GM12878 (cell line): ENCODE measurements around the gene RALGDS. TPM values are rescaled to one million over a fixed set of nuclear protein-coding genes. Genes with fewer than 3 reads are reported as not detected.

ENCODE experiments used
- BCLAF1 ChIP-seq: fragments of 450-650 bp; IDR thresholded peaks from 2 replicates; pipeline ENCODE4 v1.6.1; 2017; ENCODE audit warnings: antibody characterized with exemption, mild to moderate bottlenecking, moderate library complexity
- BRCA1 ChIP-seq: IDR thresholded peaks from 2 replicates; pipeline ENCODE4 v1.6.1; 2011; ENCODE audit warnings: low read depth, low read length, improper control_type of control experiment
- CEBPB ChIP-seq, 2 experiments: fragments of 150-350 bp in 1 of 2; IDR thresholded peaks; 2 replicates each; pipeline ENCODE4 v1.6.1; 2012 to 2014; ENCODE audit warnings: low read depth in 2 of 2, low read length in 2 of 2, borderline replicate concordance in 1 of 2, inconsistent platforms in 1 of 2
- FOXM1 ChIP-seq: IDR thresholded peaks from 2 replicates; pipeline ENCODE4 v1.6.1; 2012; ENCODE audit warnings: low read depth, mild to moderate bottlenecking, inconsistent platforms, low read length, moderate library complexity
- HDAC6 ChIP-seq: fragments of 200-600 bp; sonication (generic); IDR thresholded peaks from one replicate; pipeline ENCODE4 v1.8.0; 2017; ENCODE audit warnings: antibody characterized with exemption; ENCODE audit not compliant: unreplicated experiment
- IRF5 ChIP-seq: fragments of 450-650 bp; IDR thresholded peaks from 2 replicates; pipeline ENCODE4 v1.6.1; 2017; ENCODE audit warnings: borderline replicate concordance
- KAT2A ChIP-seq: conservative IDR thresholded peaks from 2 replicates; pipeline ENCODE4 v1.6.1; 2011; ENCODE audit warnings: low read depth, low read length; ENCODE audit not compliant: control insufficient read depth
- KLF5 ChIP-seq: fragments of 450-650 bp; IDR thresholded peaks from 2 replicates; pipeline ENCODE4 v1.6.1; 2014; ENCODE audit warnings: mild to moderate bottlenecking; ENCODE audit not compliant: partially characterized antibody
- MTA3 ChIP-seq: IDR thresholded peaks from 2 replicates; pipeline ENCODE4 v1.6.1; 2012; ENCODE audit warnings: low read length, inconsistent platforms, borderline replicate concordance
- MXI1 ChIP-seq: fragments of 150-350 bp; IDR thresholded peaks from 2 replicates; pipeline ENCODE4 v1.6.1; 2011; ENCODE audit warnings: low read depth, mild to moderate bottlenecking, inconsistent platforms, low read length, improper control_type of control experiment
- NKRF ChIP-seq: fragments of 450-650 bp; conservative IDR thresholded peaks from 2 replicates; pipeline ENCODE4 v1.6.1; 2017; ENCODE audit warnings: mild to moderate bottlenecking, moderate library complexity
- POLR2AphosphoS2 ChIP-seq: IDR thresholded peaks from 2 replicates; pipeline ENCODE4 v1.6.1; 2011; ENCODE audit warnings: low read depth, mild to moderate bottlenecking, low read length, improper control_type of control experiment, moderate library complexity
- POLR2AphosphoS5 ChIP-seq: IDR thresholded peaks from 2 replicates; pipeline ENCODE4 v1.6.1; 2011; ENCODE audit warnings: mild to moderate bottlenecking, low read length, inconsistent platforms
- RAD51 ChIP-seq: fragments of 450-650 bp; IDR thresholded peaks from 2 replicates; pipeline ENCODE4 v1.6.1; 2016; ENCODE audit warnings: moderate library complexity, mild to moderate bottlenecking, inconsistent platforms
- RB1 ChIP-seq: fragments of 450-650 bp; formaldehyde crosslinking; IDR thresholded peaks from 2 replicates; pipeline ENCODE4 v1.6.1; 2017; ENCODE audit warnings: mild to moderate bottlenecking, borderline replicate concordance
- SIN3A ChIP-seq: IDR thresholded peaks from 2 replicates; pipeline ENCODE4 v1.6.1; 2012; ENCODE audit warnings: low read depth, low read length, improper control_type of control experiment
- SMARCA5 ChIP-seq: fragments of 450-650 bp; IDR thresholded peaks from 2 replicates; pipeline ENCODE4 v1.6.1; 2017; ENCODE audit warnings: mild to moderate bottlenecking
- SP1 ChIP-seq: IDR thresholded peaks from one replicate; pipeline ENCODE4 v1.6.1; 2011; ENCODE audit warnings: low read depth, low read length
- STAT1 ChIP-seq: fragments of 450-650 bp; conservative IDR thresholded peaks from 2 replicates; pipeline ENCODE4 v1.6.1; 2014; ENCODE audit warnings: antibody characterized with exemption, mild to moderate bottlenecking
- TAF1 ChIP-seq: IDR thresholded peaks from 2 replicates; pipeline ENCODE4 v1.6.1; 2011; ENCODE audit warnings: mild to moderate bottlenecking, low read depth, low read length, borderline replicate concordance
- TARDBP ChIP-seq: IDR thresholded peaks from 2 replicates; pipeline ENCODE4 v1.6.1; 2016; ENCODE audit warnings: borderline replicate concordance
- TCF12 ChIP-seq: IDR thresholded peaks from 2 replicates; pipeline ENCODE4 v1.6.1; 2011; ENCODE audit warnings: low read depth, mild to moderate bottlenecking, low read length
- ZNF274 ChIP-seq: IDR thresholded peaks from one replicate; pipeline ENCODE4 v1.8.0; 2011; ENCODE audit not compliant: insufficient read length, insufficient read depth
- ZNF384 ChIP-seq: IDR thresholded peaks from 2 replicates; pipeline ENCODE4 v1.6.1; 2012; ENCODE audit warnings: low read depth, mild to moderate bottlenecking, low read length, improper control_type of control experiment, borderline replicate concordance
- polyA plus RNA-seq, 11 experiments: library from polyadenylated mRNA; depleted of rRNA in 4 of 11; unstranded in 6 of 11; stranded (reverse) in 5 of 11; fragments of >200 nt; fragmentation: Nextera tagmentation in 4 of 11; fragmentation: Illumina TruSeq in 1 of 11; extraction: Ambion mirVana in 4 of 11; extraction: Trizol in 1 of 11; gene quantifications; 1 replicate in 1 of 11; 2 replicates in 10 of 11; pipeline versions ENCODE4 v1.2.1 to v1.2.3, GENCODE V29; 2011 to 2016; ENCODE audit warnings: inconsistent platforms in 2 of 11, missing spikeins in 2 of 11, low read depth in 1 of 11
- total RNA-seq, 4 experiments: library from RNA; depleted of rRNA in 3 of 4; stranded (reverse); fragments of >200 nt in 3 of 4; fragmentation: Illumina TruSeq in 1 of 4; extraction: Trizol in 1 of 4; gene quantifications; 2 replicates each; pipeline versions ENCODE4 v1.2.1 to v1.2.3, GENCODE V29; 2013 to 2021
- TF ChIP-seq, protein P1 (sequence below): IDR thresholded peaks from 2 replicates; pipeline ENCODE4 v1.6.1; 2012; ENCODE audit warnings: low read depth, low read length, improper control_type of control experiment

RALGDS gene
- total and polyA plus RNA-seq, 10 of the 15 experiments (the other 5 are each of a cell fraction or from before 2014, with no cell fraction given) = 1.3 to 48.6 (median 21.2) TPM

DNA sequence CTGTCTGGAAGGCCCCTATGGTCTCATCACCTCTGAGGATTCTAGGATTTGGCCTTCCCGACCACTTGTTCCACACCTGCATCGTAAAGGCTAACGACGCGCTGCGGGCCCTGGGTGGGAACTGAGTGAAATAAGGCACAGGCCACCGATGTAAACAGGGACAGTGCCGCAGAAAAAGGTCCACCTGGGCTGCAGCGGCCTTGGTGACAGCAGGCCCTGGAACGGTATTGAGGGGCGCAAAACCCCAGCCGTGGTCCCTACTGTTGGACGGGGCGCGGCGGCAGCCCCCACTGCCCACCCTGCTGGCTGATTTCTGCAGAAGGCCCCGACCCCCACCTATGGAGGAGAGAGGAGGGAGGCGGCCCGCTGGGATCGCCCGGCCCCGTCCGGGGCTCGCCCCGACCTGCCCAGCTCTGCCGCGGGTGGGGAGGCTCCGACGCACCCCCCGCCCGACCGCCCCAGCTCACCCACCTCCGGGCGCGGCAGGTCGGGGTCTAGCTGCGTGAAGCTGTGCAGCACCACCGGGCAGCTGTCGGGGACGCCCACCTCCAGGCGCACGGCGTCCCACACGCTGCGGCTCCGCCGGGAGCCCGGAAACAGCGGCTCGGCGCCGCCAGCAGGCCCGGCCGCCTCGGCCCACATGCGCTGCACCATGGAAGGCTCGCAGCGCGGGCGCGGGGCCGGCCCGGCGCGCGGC, 391 bp downstream of the RALGDS start (continued):
- TF ChIP-seq POLR2AphosphoS5 = no peak
- TF ChIP-seq SP1 = no peak
- no peak for TF ChIP-seq ZNF384
- peak; percentile 84 for TF ChIP-seq NKRF
- TF ChIP-seq BRCA1 = no peak
- peak; percentile 96 for TF ChIP-seq POLR2AphosphoS2
- no peak for TF ChIP-seq RB1
- no peak for TF ChIP-seq MTA3
- TF ChIP-seq SIN3A = 0 out of 2 replicates have a peak, but pooled peaks have one; percentile 28
- no peak for TF ChIP-seq RAD51
- TF ChIP-seq BCLAF1 = no peak
- no peak for TF ChIP-seq TAF1
- no peak for TF ChIP-seq STAT1
- no peak for TF ChIP-seq IRF5
- peak; percentile 68; the same call in 1 of the 2 replicates for TF ChIP-seq SMARCA5
- TF ChIP-seq ZNF274 = no peak
- no peak for TF ChIP-seq MXI1
- peak; percentile 41; the same call in 1 of the 2 replicates for TF ChIP-seq TCF12
- TF ChIP-seq, protein P1, sequence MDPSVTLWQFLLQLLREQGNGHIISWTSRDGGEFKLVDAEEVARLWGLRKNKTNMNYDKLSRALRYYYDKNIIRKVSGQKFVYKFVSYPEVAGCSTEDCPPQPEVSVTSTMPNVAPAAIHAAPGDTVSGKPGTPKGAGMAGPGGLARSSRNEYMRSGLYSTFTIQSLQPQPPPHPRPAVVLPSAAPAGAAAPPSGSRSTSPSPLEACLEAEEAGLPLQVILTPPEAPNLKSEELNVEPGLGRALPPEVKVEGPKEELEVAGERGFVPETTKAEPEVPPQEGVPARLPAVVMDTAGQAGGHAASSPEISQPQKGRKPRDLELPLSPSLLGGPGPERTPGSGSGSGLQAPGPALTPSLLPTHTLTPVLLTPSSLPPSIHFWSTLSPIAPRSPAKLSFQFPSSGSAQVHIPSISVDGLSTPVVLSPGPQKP = no peak
- TF ChIP-seq HDAC6 = no peak
- TF ChIP-seq KAT2A = no peak
- no peak for TF ChIP-seq CEBPB (IDR thresholded peaks at IDR 0.05; ENCODE audit: borderline replicate concordance in 1 of 2, low read depth in 2 of 2, low read length in 2 of 2)
- no peak for TF ChIP-seq FOXM1
- TF ChIP-seq KLF5 = no peak
- no peak for TF ChIP-seq TARDBP
